Posterior cingulate gyrus (tissue), 11 donors: Measurements from ENCODE around the gene LTB4R.
"Not testable (repeated sequence)": the region's sequence is repeated elsewhere in the genome, so short reads cannot be mapped to it uniquely, and the experiment has no call there.

Source experiments
- DNase-seq, 10 donors: peaks; one replicate each; pipeline versions ENCODE4 v3.0.0 to v3.0.0-alpha.2; 2020 to 2021; ENCODE audit warnings: mixed read lengths in 3 of 10
- intact Hi-C: fragments of 100-400 bp; cut with DNase I; formaldehyde crosslinking; loops from one replicate; pipeline ENCODE4 v1.15.1; 2023

LTB4R gene

GRCh38 chr14:24315807-24316596, 4.7 kb downstream of the LTB4R start:
- peak in 2 of 10 donors; percentile 77 to 85 for DNase-seq
- intact Hi-C loops: no loop called here

GRCh38 chr14:24316597-24316950, 5.3 kb downstream of the LTB4R start:
- intact Hi-C loops: no loop called here
- DNase-seq: peak in 1 of 10 donors; percentile 64

- intact Hi-C loops: no loop called here
- no peak for DNase-seq
Observed at GRCh38 chr14:24317141-24317928, 6.0 kb downstream of the LTB4R start.

- intact Hi-C loops: no loop called here
- peak in 2 of 10 donors; percentile 41 to 46 for DNase-seq
Observed at GRCh38 chr14:24321212-24321975, 10.1 kb downstream of the LTB4R start.

GRCh38 chr14:24322672-24323071, 11.4 kb downstream of the LTB4R start:
- DNase-seq: peak in 2 of 10 donors; percentile 40 to 58
- intact Hi-C loops: no loop called here

GRCh38 chr14:24323341-24323740, 12.0 kb downstream of the LTB4R start:
- intact Hi-C loops: no loop called here
- peak in 2 of 10 donors; percentile 10 to 24 for DNase-seq

GRCh38 chr14:24324024-24324423, 12.7 kb downstream of the LTB4R start:
- DNase-seq: peak in 2 of 10 donors; percentile 69 to 74
- intact Hi-C loops: no loop called here

GRCh38 chr14:24325041-24325530, 13.8 kb downstream of the LTB4R start:
- intact Hi-C loops: no loop called here
- peak in 2 of 10 donors; percentile 14 to 33 for DNase-seq

GRCh38 chr14:24325963-24326362, 14.7 kb downstream of the LTB4R start:
- intact Hi-C loops: no loop called here
- peak in 2 of 10 donors; percentile 17 to 62 for DNase-seq

GRCh38 chr14:24327303-24327702, 16.0 kb downstream of the LTB4R start:
- intact Hi-C loops: no loop called here
- peak in 2 of 10 donors; percentile 65 to 68 for DNase-seq

- peak in 9 of 10 donors; percentile 54 to 94 (median 63) for DNase-seq
- intact Hi-C loops: not testable (repeated sequence)
Observed at GRCh38 chr14:24327914-24328313, 16.6 kb downstream of the LTB4R start.

- intact Hi-C loops: no loop called here
- DNase-seq: peak in 2 of 10 donors; percentile 42 to 61
Observed at GRCh38 chr14:24329073-24329663, 17.9 kb downstream of the LTB4R start.

- peak in 2 of 10 donors; percentile 77 to 82 for DNase-seq
- intact Hi-C loops: no loop called here
Observed at GRCh38 chr14:24329736-24330135, 18.4 kb downstream of the LTB4R start.

GRCh38 chr14:24330973-24331674, 19.8 kb downstream of the LTB4R start:
- intact Hi-C loops: no loop called here
- peak in 2 of 10 donors; percentile 51 to 64 for DNase-seq

GRCh38 chr14:24331731-24332267, 20.5 kb downstream of the LTB4R start:
- peak in 2 of 10 donors; percentile 63 to 82 for DNase-seq
- intact Hi-C loops: loop anchor here (1.0 kb wide), 1 partner anchor 105 kb away; no protein-coding TSS in a partner anchor

- peak in 7 of 10 donors; percentile 57 to 90 (median 66) for DNase-seq
- intact Hi-C loops: loop anchor here (1.0 kb wide), 1 partner anchor 104 kb away; no protein-coding TSS in a partner anchor
Observed at GRCh38 chr14:24332268-24332993, 21.1 kb downstream of the LTB4R start.

- intact Hi-C loops: no loop called here
Observed at GRCh38 chr14:24334431-24335291, 23.4 kb downstream of the LTB4R start, which contains the start of gene ADCY4. ADCY4 (minus strand) TSS chr14:24335071; CDS start chr14:24334652, 419 bp downstream.

More at GRCh38 chr14:24334431-24335291, 23.4 kb downstream of the LTB4R start, which contains the start of gene ADCY4:
- peak in 2 of 10 donors; percentile 76 to 78 for DNase-seq
